Uterine smooth muscle cell (primary cell): Measurements from ENCODE around the gene TMOD1. TPM values are rescaled to one million over a fixed set of nuclear protein-coding genes. Genes with fewer than 3 reads are reported as not detected.

Experiments used
- total RNA-seq: library from RNA; depleted of rRNA; stranded (reverse); fragments of >200 nt; gene quantifications from 2 replicates; pipeline ENCODE4 v1.2.3, GENCODE V29; 2014

Gene TMOD1
- total RNA-seq, result 0.44 and 0.87 TPM in 2 replicates

DNA sequence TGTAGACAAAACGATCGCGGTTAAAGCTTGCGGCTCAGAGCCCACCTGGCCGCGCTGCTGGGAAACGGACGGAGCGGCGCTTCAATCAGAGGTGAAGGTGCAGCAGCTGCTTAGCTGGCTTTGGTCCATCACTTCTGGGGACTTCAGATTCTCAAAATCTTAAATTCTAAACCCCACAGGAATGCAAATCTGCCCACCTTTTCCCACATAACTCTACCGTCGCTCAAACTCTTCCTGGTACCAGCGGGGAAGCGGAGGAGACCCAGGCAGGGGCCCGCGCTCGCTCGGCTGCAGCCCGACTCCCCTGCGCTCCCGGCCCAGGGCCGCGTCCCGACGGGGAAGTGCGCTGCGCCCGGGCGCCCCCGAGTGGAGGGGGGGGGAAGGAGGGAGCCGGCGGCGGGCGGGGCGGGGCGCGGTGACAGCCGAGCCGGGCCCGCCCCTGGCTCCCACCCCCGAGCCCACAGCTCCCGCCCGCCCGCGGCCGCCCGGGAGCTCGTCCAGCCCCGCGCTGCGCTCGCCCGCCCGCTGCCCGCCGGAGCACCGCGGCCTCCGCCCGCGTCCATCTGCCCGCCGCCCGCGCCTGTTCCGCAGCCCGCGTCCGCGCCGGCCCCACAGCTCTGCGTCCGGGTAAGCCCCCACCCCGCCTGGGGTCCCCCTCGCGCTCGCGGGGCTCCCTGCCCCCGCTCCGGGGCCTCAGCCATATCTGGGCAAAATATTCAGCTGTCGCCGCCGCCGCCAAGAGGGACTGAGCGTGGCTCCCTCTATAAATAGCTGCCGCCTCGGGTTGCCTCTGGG, at the start of gene TMOD1:
Gene TMOD1 (plus strand): TSS at position 490 of the 795 bp plus-strand sequence. CDS start 22,523 bp downstream, outside the sequence.

DNA sequence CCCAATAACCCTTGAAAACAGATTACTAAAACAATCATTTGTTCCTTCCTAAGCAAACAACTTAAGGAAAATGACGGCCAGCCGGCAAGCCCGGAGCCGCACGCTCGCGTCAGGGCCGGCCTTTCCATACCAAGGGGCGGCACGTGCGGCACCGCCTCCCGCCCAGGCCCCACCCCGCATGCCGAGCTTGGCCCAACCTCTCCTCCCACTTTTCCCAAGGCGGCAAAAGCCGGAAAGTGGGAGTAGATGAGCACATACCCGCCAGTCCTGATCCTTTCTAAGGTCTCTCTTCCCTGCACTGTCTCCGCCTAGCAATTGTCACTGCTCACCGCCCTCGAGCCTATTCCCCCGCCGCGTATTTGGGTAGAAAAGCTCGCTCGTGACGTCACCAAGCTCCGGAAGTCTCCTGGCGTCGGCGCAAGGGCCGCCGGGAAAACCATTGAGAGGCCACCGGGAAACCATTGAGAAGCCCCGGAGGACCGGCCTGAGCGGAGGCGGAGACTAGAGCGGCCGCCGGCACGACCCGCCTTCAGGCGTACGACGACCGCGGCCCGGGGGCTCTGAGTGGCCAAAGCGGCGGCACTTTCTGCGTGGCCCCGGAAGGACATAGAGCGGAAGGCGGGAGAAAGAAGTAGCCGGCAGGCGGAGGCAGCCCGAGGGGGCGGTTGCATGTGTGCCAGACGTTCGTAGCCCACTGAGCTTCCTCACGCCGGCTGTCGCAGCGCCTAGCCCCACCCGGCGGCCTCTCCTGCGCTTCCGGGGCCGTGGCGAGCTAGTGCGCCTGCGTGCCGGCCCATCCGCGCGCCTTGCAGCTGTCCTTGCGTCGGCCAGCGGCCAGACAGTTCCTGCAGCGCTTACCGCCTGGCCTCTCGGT, 131.8 kb downstream of the TMOD1 start, which contains the start of the genes NCBP1 and TSTD2:
Gene NCBP1 (plus strand): TSS at position 837 of the 874 bp plus-strand sequence. CDS start 61 bp downstream, outside the sequence.
Gene TSTD2 (minus strand): TSS at position 384 of the 874 bp plus-strand sequence. CDS start 5,806 bp downstream, outside the sequence.

Other genes with a start within 250 kb of the TMOD1 start
- gene CCDC180, start 194.0 kb upstream of the TMOD1 start, total RNA-seq, result 1.1 and 4.5 TPM in 2 replicates
- gene TDRD7, start 89.6 kb upstream of the TMOD1 start, total RNA-seq, result 10.4 and 14.7 TPM in 2 replicates
- 15.1 and 19.5 TPM in 2 replicates for gene TSTD2, start 131.7 kb downstream of the TMOD1 start, total RNA-seq
- gene NCBP1, start 132.2 kb downstream of the TMOD1 start, total RNA-seq, result 51.7 and 56.9 TPM in 2 replicates
- gene XPA, start 195.7 kb downstream of the TMOD1 start, total RNA-seq, result 6.1 and 6.6 TPM in 2 replicates